ENCODE results near the gene BORCS8.
A peak's percentile ranks its signal among the peaks of the same experiment; 100 is the strongest.

The BORCS8 gene

DNA sequence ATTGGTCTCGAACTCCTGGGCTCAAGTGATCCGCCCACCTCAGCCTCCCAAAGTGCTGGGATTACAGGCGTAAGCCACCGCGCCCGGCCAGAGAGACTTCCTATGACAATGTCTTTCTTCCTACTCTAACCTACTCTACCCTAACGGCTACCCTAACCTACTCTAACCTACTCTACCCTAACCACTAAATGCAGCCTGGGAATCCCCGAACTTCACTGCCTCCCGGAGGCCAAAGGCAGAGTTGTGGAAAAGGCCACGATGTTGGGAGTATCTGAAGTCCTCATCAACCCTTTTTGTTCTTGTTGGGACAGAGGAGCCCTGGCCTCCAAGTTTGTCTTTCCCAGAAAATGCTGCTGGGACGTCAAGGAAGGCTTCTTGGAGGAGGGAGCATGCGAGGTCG is 12.2 kb upstream of the BORCS8 start:
- TF ChIP-seq ZNF8 (CRISPR knock-in tag; IDR thresholded peaks at IDR 0.05) = no peak
- TF ChIP-seq ZFP3 (CRISPR knock-in tag; IDR thresholded peaks at IDR 0.05) = no peak
- TF ChIP-seq ISL1 (CRISPR knock-in tag; IDR thresholded peaks at IDR 0.05) = no peak
- no peak for TF ChIP-seq ESRRG (CRISPR knock-in tag; IDR thresholded peaks at IDR 0.05)
- no peak for TF ChIP-seq ARNTL (CRISPR knock-in tag; IDR thresholded peaks at IDR 0.05; ENCODE audit: borderline replicate concordance, low read depth)
- TF ChIP-seq ZNF70 (CRISPR knock-in tag; IDR thresholded peaks at IDR 0.05) = no peak
- TF ChIP-seq PATZ1 (CRISPR knock-in tag; IDR thresholded peaks at IDR 0.05; ENCODE audit: borderline replicate concordance) = no peak
- TF ChIP-seq ZC3H10 (CRISPR knock-in tag; IDR thresholded peaks at IDR 0.05) = no peak
- no peak for TF ChIP-seq SNAI2 (CRISPR knock-in tag; IDR thresholded peaks at IDR 0.05)
- no peak for TF ChIP-seq BACH2 (CRISPR knock-in tag; IDR thresholded peaks at IDR 0.05; ENCODE audit: borderline replicate concordance)
- TF ChIP-seq, protein P1, sequence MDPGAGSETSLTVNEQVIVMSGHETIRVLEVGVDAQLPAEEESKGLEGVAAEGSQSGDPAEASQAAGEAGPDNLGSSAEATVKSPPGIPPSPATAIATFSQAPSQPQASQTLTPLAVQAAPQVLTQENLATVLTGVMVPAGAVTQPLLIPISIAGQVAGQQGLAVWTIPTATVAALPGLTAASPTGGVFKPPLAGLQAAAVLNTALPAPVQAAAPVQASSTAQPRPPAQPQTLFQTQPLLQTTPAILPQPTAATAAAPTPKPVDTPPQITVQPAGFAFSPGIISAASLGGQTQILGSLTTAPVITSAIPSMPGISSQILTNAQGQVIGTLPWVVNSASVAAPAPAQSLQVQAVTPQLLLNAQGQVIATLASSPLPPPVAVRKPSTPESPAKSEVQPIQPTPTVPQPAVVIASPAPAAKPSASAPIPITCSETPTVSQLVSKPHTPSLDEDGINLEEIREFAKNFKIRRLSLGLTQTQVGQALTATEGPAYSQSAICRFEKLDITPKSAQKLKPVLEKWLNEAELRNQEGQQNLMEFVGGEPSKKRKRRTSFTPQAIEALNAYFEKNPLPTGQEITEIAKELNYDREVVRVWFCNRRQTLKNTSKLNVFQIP (CRISPR knock-in tag; IDR thresholded peaks at IDR 0.05; ENCODE audit: borderline replicate concordance, low read depth) = no peak
- TF ChIP-seq CSDC2 (CRISPR knock-in tag; IDR thresholded peaks at IDR 0.05) = no peak
- no peak for TF ChIP-seq RARB (CRISPR knock-in tag; IDR thresholded peaks at IDR 0.05)
- no peak for TF ChIP-seq TOX (CRISPR knock-in tag; IDR thresholded peaks at IDR 0.05; ENCODE audit: borderline replicate concordance)
- no peak for TF ChIP-seq PPARA (CRISPR knock-in tag; IDR thresholded peaks at IDR 0.05; ENCODE audit: borderline replicate concordance)
- TF ChIP-seq ZFP30 (CRISPR knock-in tag; IDR thresholded peaks at IDR 0.05) = no peak
- ATAC-seq = no peak

GRCh38 chr19:19203012-19203856 is 11.3 kb upstream of the BORCS8 start, which contains the start of gene NR2C2AP:
NR2C2AP (minus strand) TSS chr19:19203414; CDS start chr19:19203060, 354 bp downstream.
- TF ChIP-seq, protein P2, sequence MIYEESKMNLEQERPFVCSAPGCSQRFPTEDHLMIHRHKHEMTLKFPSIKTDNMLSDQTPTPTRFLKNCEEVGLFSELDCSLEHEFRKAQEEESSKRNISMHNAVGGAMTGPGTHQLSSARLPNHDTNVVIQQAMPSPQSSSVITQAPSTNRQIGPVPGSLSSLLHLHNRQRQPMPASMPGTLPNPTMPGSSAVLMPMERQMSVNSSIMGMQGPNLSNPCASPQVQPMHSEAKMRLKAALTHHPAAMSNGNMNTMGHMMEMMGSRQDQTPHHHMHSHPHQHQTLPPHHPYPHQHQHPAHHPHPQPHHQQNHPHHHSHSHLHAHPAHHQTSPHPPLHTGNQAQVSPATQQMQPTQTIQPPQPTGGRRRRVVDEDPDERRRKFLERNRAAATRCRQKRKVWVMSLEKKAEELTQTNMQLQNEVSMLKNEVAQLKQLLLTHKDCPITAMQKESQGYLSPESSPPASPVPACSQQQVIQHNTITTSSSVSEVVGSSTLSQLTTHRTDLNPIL (CRISPR knock-in tag; IDR thresholded peaks at IDR 0.05; ENCODE audit: low read depth) = no peak
- TF ChIP-seq TOX (CRISPR knock-in tag; IDR thresholded peaks at IDR 0.05; ENCODE audit: borderline replicate concordance) = no peak
- TF ChIP-seq RARB (CRISPR knock-in tag; IDR thresholded peaks at IDR 0.05) = no peak
- ATAC-seq = peak; percentile 90

DNA sequence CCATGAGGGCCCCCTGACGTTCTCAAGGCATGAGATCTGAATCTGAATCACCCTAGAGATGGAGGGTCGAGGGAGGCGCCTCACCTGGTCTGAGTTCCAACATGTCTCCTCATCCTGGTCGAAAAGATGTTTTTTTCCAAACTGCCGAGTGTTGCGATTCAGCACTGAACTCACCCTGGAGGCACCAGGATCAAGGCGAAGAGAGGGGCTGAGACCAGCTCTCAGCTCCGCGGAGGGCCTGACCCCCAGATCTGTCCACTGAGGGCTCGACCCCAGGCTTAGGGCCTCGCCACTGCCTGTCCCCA is 10.7 kb upstream of the BORCS8 start:
- no peak for ATAC-seq
- TF ChIP-seq ZC3H10 (CRISPR knock-in tag; IDR thresholded peaks at IDR 0.05) (no peak), SNAI2 (CRISPR knock-in tag; IDR thresholded peaks at IDR 0.05) (no peak), OSR1 (CRISPR knock-in tag; IDR thresholded peaks at IDR 0.05) (no peak), PATZ1 (CRISPR knock-in tag; IDR thresholded peaks at IDR 0.05; ENCODE audit: borderline replicate concordance) (no peak), PPARA (CRISPR knock-in tag; IDR thresholded peaks at IDR 0.05; ENCODE audit: borderline replicate concordance) (no peak), ISL1 (CRISPR knock-in tag; IDR thresholded peaks at IDR 0.05) (no peak), ZNF70 (CRISPR knock-in tag; IDR thresholded peaks at IDR 0.05) (no peak), ZFP3 (CRISPR knock-in tag; IDR thresholded peaks at IDR 0.05) (no peak), CSRNP3 (CRISPR knock-in tag; IDR thresholded peaks at IDR 0.05) (no peak), CSDC2 (CRISPR knock-in tag; IDR thresholded peaks at IDR 0.05) (no peak), RARB (CRISPR knock-in tag; IDR thresholded peaks at IDR 0.05) (no peak), ZNF565 (CRISPR knock-in tag; conservative IDR thresholded peaks at IDR 0.05; ENCODE audit: low read depth) (no peak), TOX (CRISPR knock-in tag; IDR thresholded peaks at IDR 0.05; ENCODE audit: borderline replicate concordance) (no peak), ZFP30 (CRISPR knock-in tag; IDR thresholded peaks at IDR 0.05) (no peak), BACH2 (CRISPR knock-in tag; IDR thresholded peaks at IDR 0.05; ENCODE audit: borderline replicate concordance) (no peak), ARNTL (CRISPR knock-in tag; IDR thresholded peaks at IDR 0.05; ENCODE audit: borderline replicate concordance, low read depth) (no peak), GLIS3 (CRISPR knock-in tag; IDR thresholded peaks at IDR 0.05) (no peak)
- TF ChIP-seq, protein P3, sequence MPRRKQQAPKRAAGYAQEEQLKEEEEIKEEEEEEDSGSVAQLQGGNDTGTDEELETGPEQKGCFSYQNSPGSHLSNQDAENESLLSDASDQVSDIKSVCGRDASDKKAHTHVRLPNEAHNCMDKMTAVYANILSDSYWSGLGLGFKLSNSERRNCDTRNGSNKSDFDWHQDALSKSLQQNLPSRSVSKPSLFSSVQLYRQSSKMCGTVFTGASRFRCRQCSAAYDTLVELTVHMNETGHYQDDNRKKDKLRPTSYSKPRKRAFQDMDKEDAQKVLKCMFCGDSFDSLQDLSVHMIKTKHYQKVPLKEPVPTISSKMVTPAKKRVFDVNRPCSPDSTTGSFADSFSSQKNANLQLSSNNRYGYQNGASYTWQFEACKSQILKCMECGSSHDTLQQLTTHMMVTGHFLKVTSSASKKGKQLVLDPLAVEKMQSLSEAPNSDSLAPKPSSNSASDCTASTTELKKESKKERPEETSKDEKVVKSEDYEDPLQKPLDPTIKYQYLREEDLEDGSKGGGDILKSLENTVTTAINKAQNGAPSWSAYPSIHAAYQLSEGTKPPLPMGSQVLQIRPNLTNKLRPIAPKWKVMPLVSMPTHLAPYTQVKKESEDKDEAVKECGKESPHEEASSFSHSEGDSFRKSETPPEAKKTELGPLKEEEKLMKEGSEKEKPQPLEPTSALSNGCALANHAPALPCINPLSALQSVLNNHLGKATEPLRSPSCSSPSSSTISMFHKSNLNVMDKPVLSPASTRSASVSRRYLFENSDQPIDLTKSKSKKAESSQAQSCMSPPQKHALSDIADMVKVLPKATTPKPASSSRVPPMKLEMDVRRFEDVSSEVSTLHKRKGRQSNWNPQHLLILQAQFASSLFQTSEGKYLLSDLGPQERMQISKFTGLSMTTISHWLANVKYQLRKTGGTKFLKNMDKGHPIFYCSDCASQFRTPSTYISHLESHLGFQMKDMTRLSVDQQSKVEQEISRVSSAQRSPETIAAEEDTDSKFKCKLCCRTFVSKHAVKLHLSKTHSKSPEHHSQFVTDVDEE (CRISPR knock-in tag; IDR thresholded peaks at IDR 0.05) = no peak
